Fibroblast of mammary gland (primary cell): Measurements from ENCODE around the gene CA10.
A peak's percentile ranks its signal among the peaks of the same experiment; 100 is the strongest.

Source experiments
- DNase-seq: peaks from one replicate; pipeline ENCODE4 v3.0.0-alpha.2; 2010; ENCODE audit warnings: low read depth
- H3K4me3 ChIP-seq: 2 replicates; pipeline ENCODE4 v1.5.1; 2011; ENCODE audit warnings: low read depth, mild to moderate bottlenecking, low read length, moderate library complexity; ENCODE audit not compliant: control insufficient read depth
- TF ChIP-seq, protein P1 (sequence below): conservative IDR thresholded peaks from 2 replicates; pipeline ENCODE4 v1.5.1; 2011; ENCODE audit warnings: low read depth, low read length, inconsistent platforms; ENCODE audit not compliant: control insufficient read depth, insufficient read depth

CA10 gene

DNA sequence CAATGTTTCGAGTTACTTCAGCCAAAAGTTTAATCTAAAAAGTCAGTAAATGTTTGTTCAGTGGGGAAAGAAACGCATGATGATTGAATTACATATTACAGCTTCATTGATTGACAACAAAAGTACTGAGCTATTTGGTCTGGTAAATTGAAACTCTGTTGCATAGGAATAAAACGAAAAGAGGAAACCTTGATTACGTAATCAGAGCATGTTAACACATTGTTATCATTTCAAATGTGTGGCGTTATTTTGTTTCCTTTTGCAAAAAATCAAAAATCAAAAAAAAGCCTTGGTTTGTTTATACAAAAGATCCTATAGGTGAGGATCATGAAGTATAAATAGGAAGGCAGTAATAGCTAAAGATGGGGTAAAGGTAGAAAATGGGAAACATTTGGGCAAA is 19.5 kb upstream of the CA10 start:
- TF ChIP-seq, protein P1, sequence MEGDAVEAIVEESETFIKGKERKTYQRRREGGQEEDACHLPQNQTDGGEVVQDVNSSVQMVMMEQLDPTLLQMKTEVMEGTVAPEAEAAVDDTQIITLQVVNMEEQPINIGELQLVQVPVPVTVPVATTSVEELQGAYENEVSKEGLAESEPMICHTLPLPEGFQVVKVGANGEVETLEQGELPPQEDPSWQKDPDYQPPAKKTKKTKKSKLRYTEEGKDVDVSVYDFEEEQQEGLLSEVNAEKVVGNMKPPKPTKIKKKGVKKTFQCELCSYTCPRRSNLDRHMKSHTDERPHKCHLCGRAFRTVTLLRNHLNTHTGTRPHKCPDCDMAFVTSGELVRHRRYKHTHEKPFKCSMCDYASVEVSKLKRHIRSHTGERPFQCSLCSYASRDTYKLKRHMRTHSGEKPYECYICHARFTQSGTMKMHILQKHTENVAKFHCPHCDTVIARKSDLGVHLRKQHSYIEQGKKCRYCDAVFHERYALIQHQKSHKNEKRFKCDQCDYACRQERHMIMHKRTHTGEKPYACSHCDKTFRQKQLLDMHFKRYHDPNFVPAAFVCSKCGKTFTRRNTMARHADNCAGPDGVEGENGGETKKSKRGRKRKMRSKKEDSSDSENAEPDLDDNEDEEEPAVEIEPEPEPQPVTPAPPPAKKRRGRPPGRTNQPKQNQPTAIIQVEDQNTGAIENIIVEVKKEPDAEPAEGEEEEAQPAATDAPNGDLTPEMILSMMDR, result no peak
- no peak overlapping the region for H3K4me3 ChIP-seq
- no peak for DNase-seq

DNA sequence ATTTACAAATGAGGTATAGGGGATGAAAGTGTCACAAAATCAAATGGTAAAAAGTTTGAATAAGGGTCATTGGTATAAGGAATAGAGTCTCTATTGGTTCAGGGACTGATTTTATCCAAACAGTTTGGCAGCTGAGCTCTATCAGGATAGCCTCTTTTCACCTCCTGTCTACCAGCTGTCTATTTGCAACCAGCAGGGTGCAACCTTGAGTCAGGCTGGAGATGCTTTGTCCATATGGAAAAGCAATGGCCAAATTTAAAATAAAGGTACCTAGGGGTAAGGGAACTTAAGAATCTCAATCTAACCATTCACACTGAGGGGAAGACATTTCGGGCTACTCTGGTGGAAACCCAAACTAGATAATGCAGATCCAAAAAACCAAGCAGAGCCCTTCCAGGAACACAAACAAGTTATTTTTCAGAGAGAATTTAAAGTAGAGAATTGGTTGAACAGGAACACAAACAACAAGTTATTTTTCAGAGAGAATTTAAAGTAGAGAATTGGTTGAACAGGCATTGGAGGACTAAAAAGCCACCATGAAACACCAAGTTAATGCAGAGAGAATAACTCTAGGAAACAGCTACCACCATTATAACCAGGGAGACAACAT is 12.6 kb upstream of the CA10 start:
- H3K4me3 ChIP-seq, result no peak overlapping the region
- TF ChIP-seq, protein P1, result peak; percentile 30
- peak; percentile 1 for DNase-seq

DNA sequence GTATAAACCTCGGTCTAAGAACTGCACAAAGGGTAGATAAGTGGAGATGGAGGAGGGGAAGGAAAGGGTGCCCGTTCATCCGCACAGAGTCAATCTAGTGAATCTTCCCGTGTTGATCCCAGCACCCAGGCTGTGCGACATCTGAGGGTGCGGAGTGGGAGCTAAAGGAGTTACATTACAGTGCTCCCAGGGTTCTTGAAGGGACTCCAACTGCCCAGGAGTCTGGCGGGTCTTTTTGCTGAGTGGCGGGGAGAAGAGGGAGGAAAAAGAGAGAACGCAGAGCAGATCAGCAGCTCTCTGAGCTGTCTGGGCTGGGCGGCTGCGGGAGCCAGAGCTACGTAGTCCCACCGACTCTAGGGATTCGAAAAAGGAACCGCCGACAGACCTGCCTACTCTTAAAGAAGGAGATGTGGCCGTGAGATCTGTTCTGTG is 1.6 kb upstream of the CA10 start:
- no peak overlapping the region for H3K4me3 ChIP-seq
- TF ChIP-seq, protein P1, result no peak
- DNase-seq, result no peak

DNA sequence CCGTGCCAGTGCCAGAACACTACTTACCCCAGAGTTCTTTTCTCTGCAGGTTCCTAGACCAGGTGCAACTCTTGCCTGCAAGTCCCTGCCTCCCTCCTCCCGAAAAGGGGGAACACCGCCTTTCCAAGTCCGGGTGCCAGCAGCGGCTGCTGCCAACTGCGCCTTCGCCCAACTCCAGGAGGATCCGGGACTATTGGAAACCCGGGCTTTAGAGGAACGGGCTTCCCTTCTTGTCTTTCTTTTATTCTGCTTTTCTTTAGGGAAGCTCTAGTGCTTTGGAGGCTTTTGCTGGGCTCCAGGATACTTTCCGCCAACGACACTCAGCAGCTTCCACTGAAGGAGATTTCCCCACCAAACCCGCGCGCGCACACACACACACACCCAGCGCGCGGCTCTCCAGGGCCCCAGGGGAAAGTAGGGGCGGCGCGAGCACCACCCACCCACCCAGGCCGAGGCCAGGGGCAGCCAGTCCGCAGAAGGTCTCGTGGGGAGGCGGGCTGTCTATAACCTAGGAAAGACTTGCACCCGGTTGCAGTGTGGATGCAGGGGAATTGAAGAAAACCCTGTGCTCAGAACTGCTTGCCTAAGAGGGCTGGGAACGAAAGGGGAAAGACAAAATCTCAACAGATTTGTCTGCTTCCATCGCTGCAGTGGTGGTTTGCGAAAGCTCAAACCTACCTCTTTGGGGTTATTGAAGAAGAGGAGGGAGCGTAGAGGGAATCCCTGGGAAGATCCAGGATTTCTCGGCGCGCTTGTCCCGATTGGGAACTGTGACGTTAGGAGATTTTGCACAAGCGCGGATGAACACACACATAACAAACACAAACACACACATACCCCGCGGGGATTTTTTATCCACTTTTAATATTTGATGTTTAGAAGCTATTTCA is 977 bp upstream of the CA10 start:
- TF ChIP-seq, protein P1, result no peak
- H3K4me3 ChIP-seq, result no peak overlapping the region
- no peak for DNase-seq

DNA sequence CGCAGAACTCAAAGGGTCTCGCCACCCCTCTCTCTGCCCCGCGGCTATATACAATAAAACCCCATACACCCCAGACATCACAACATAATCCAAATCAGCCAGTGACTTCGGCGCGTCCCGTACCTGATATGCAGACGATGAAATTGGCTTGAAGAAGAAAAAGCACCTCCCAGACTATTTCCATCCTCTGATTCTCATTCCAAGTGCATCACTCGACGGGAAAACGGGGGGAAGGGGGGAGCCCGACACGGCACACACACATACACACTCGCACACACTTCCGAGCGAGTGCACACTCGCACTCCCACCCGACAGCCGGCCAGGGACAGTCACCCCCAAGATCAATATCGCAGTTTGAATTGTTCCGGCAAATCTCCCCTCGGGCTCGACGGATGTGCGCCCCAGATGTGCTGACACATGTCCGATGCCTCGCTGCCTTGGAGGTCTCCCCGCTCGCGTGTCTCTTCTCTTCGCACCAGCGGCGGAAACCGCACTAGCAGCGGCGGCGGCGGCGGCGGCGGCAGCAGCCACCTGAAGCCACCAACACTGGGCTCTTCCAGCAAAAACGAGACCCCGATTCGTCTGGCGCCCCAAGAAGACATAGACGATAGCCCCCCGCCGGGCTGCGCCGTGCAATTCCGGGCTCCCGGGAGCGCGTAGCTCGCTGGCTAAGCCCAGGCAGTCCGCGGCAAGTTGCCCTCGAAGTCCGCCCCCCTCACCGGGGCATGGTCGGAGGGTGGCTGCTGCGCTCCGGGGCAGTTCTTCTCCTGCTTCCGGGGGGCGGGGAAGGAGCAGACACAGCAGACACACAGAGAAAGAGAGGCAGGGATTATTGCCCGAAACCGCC is 688 bp downstream of the CA10 start:
- DNase-seq, result no peak
- TF ChIP-seq, protein P1, result no peak
- H3K4me3 ChIP-seq, result no peak overlapping the region
